GM12801 (cell line): ENCODE data around the gene IZUMO4.

Experiments used
- CTCF ChIP-seq: IDR thresholded peaks from one replicate; pipeline ENCODE4 v1.5.1; 2011; ENCODE audit warnings: control low read depth; ENCODE audit not compliant: insufficient read length; ENCODE audit errors: extremely low read depth

Gene IZUMO4

GRCh38 chr19:2140138-2140569, 43.4 kb downstream of the IZUMO4 start:
- TF ChIP-seq CTCF, result no peak

- no peak for TF ChIP-seq CTCF
Observed at GRCh38 chr19:2142173-2142829, 45.6 kb downstream of the IZUMO4 start.

GRCh38 chr19:2144190-2144589, 47.5 kb downstream of the IZUMO4 start:
- no peak for TF ChIP-seq CTCF

GRCh38 chr19:2145831-2146241, 49.1 kb downstream of the IZUMO4 start:
- no peak for TF ChIP-seq CTCF

GRCh38 chr19:2148482-2149135, 51.9 kb downstream of the IZUMO4 start:
- no peak for TF ChIP-seq CTCF
